GM12872 (cell line): Measurements from ENCODE around the gene TMEM130.
A peak's percentile ranks its signal among the peaks of the same experiment; 100 is the strongest.

Experiments used
- CTCF ChIP-seq: IDR thresholded peaks from 3 replicates; pipeline ENCODE4 v1.5.1; 2011; ENCODE audit warnings: low read depth, mild to moderate bottlenecking, low read length, moderate library complexity; ENCODE audit not compliant: insufficient read depth

Gene TMEM130

GRCh38 chr7:98884416-98884815, 14.6 kb upstream of the TMEM130 start:
- no peak for TF ChIP-seq CTCF

GRCh38 chr7:98881561-98882315, 11.9 kb upstream of the TMEM130 start:
- no peak for TF ChIP-seq CTCF

- no peak for TF ChIP-seq CTCF
Observed at GRCh38 chr7:98880485-98880884, 10.7 kb upstream of the TMEM130 start.

- TF ChIP-seq CTCF: no peak
Observed at GRCh38 chr7:98879979-98880315, 10.1 kb upstream of the TMEM130 start.

GRCh38 chr7:98879198-98879978, 9.6 kb upstream of the TMEM130 start:
- TF ChIP-seq CTCF: peak; percentile 70

GRCh38 chr7:98878365-98879197, 8.8 kb upstream of the TMEM130 start, which contains the start of gene TRRAP:
Gene TRRAP (plus strand): TSS chr7:98878532. CDS start chr7:98881151, 2,619 bp downstream.
- TF ChIP-seq CTCF: peak; percentile 80
